Measurements from ENCODE around the gene ZFP57.

Gene ZFP57

DNA sequence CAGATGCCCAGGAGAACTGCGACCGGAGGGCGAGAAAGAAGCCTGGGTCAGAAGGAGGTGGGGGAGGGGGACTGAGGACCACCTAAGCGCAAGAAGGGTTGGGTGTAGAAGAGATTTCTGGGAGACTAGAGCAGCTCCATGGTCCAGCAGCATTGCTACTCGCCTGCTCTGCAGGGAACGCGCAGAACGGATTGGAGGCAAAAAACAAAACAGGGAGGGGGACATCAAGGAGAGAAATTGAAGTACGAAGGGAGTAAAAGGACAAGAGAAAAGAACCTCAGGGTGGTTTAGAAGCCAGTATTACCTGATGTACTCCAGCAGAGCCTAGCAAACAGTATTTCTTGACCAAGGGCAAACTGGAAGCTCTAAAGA lies 47.4 kb downstream of the ZFP57 start:
- TF ChIP-seq, protein P1, sequence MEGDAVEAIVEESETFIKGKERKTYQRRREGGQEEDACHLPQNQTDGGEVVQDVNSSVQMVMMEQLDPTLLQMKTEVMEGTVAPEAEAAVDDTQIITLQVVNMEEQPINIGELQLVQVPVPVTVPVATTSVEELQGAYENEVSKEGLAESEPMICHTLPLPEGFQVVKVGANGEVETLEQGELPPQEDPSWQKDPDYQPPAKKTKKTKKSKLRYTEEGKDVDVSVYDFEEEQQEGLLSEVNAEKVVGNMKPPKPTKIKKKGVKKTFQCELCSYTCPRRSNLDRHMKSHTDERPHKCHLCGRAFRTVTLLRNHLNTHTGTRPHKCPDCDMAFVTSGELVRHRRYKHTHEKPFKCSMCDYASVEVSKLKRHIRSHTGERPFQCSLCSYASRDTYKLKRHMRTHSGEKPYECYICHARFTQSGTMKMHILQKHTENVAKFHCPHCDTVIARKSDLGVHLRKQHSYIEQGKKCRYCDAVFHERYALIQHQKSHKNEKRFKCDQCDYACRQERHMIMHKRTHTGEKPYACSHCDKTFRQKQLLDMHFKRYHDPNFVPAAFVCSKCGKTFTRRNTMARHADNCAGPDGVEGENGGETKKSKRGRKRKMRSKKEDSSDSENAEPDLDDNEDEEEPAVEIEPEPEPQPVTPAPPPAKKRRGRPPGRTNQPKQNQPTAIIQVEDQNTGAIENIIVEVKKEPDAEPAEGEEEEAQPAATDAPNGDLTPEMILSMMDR (IDR thresholded peaks at IDR 0.05; ENCODE audit: low read depth, low read length), result no peak

DNA sequence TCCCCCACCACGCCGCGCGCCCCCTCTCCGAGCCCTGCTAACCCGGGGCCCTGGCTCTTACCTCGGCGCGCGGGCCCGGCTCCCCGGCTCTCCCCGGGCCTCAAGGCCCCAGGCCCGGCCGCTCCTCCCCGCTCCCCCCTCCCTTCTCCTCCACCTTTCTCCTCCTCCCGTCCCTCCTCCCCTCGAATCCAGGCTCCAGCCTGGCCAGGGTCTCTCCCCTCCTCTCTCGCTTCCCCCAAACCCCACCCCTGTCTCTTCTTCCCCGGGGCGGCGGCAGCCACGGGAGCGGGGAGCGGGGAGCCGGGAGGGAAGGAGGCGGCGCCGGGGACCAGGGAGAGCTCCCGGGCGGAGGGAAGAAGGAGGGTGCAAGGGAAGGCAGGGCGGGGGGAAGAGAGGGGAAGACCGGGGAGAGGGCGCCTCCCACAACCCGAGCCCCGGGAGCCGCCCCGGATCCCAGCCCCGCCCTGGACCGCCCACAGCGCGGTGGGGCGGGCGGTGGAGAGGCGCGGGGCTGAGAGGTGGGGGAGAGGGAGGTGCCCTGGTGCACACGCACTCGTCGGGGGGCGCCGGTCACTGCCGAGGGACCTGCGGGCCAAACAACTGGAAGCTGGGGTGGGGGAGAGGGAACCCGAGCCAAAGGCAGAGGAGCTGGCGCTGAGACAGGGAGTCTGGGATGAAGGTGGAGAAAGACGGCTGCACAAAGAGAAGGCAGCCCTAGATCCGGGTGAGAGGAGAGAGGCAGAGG lies 48.0 kb downstream of the ZFP57 start, which contains the start of gene GABBR1:
Gene GABBR1, minus strand, starts transcription at position 395 of the 745 bp plus-strand sequence. CDS start 798 bp downstream, outside the sequence.
- peak; percentile 75 for DNase-seq (ENCODE audit: extremely low read depth, low read depth)
- TF ChIP-seq, protein P1 (IDR thresholded peaks at IDR 0.05; ENCODE audit: low read depth, low read length), result no peak

More for the DNA sequence above, 47.4 kb downstream of the ZFP57 start:
- DNase-seq (ENCODE audit: extremely low read depth, low read depth), result no peak

GRCh38 chr6:29631860-29632731 lies 48.9 kb downstream of the ZFP57 start:
- TF ChIP-seq, protein P1 (IDR thresholded peaks at IDR 0.05; ENCODE audit: low read depth, low read length), result no peak
- DNase-seq (ENCODE audit: extremely low read depth, low read depth), result no peak

- DNase-seq (ENCODE audit: extremely low read depth, low read depth), result no peak
- TF ChIP-seq, protein P1 (IDR thresholded peaks at IDR 0.05; ENCODE audit: low read depth, low read length), result no peak
Measured at GRCh38 chr6:29631209-29631810, 49.6 kb downstream of the ZFP57 start.

DNA sequence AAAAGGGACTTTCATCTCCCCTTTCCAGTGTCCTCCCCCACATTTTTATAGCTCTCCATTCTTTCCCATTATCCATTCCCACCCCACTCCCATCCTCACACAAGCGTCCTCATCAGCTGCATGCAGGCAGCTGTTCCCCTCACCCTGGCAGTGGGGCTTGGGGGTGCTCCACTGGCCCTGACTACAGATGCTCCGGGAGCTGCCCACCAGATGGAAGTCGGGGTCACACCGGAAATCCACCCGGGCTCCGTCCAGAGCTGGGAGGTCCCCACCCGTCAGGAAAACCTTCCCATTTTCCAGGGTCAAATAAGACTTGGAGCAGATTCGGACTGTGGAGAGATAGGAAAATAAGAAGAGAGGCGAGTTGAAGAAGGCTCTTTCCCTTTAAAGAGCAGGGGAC lies 50.6 kb downstream of the ZFP57 start:
- no peak for DNase-seq (ENCODE audit: extremely low read depth, low read depth)
- TF ChIP-seq, protein P1 (IDR thresholded peaks at IDR 0.05; ENCODE audit: low read depth, low read length), result no peak

DNA sequence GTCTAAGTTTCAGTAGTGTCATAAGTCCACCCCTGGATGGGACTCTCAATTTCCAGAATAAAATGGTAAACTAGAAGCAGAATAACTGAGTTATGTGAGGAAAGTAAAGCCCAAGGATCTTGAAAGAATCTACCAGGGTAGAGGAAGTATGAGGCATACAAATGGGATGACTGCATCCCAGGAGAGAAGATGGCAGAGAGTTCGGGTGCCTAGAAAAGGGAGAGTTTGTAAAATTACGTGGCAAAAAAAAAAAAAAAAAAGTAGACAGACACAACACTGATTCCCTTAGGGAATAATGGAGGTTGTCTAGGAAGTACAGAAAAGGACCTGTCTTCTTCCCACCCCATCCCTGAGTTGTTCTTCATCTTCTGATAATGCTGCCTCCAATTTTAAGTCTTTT lies 51.4 kb downstream of the ZFP57 start:
- TF ChIP-seq, protein P1 (IDR thresholded peaks at IDR 0.05; ENCODE audit: low read depth, low read length), result no peak
- no peak for DNase-seq (ENCODE audit: extremely low read depth, low read depth)

Measured in AG09319 (cell line).